Liver (tissue), 3 donors: ENCODE data around the gene AOPEP.

Experiments
- RXRA ChIP-seq, 2 donors: IDR thresholded peaks; 2 replicates each; pipeline ENCODE4 v1.6.1; 2017 to 2018; ENCODE audit warnings: antibody characterized with exemption in 2 of 2, mild to moderate bottlenecking in 1 of 2
- TF ChIP-seq, protein P1 (sequence below): fragments of 150-350 bp; IDR thresholded peaks from 2 replicates; pipeline ENCODE4 v1.5.1; 2017; ENCODE audit warnings: improper control_type of control experiment, low read depth, low read length; ENCODE audit not compliant: missing input control
- donor health status: healthy.
- donor health status: healthy.

DNA sequence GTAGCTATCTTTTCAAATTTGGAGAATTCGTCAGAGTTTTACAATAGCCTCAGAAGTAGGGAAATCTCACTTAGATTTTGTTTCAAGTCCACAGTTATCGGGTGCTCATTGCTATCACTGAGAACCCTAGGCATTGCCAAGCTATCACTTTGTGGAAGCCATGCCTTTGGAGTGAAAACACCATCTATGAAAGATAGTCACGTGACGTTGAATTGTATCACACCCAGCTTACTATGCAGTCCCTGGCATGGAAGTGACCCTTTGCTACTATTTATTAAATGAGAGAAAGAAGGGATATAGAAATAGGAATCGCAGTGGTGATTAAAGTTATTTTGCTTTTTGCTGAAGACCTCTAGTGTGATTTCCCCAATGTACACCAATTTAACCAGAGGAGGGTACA, 97.2 kb downstream of the AOPEP start:
- TF ChIP-seq, protein P1, sequence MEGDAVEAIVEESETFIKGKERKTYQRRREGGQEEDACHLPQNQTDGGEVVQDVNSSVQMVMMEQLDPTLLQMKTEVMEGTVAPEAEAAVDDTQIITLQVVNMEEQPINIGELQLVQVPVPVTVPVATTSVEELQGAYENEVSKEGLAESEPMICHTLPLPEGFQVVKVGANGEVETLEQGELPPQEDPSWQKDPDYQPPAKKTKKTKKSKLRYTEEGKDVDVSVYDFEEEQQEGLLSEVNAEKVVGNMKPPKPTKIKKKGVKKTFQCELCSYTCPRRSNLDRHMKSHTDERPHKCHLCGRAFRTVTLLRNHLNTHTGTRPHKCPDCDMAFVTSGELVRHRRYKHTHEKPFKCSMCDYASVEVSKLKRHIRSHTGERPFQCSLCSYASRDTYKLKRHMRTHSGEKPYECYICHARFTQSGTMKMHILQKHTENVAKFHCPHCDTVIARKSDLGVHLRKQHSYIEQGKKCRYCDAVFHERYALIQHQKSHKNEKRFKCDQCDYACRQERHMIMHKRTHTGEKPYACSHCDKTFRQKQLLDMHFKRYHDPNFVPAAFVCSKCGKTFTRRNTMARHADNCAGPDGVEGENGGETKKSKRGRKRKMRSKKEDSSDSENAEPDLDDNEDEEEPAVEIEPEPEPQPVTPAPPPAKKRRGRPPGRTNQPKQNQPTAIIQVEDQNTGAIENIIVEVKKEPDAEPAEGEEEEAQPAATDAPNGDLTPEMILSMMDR, result no peak
- TF ChIP-seq RXRA (IDR thresholded peaks at IDR 0.05), result no peak
